BLaER1 treated with 17β-estradiol and CSF1 and Interleukin-3, amounts not matched to agents 10 nM and 100 nM (cell line): ENCODE data around the gene NAV2.

Source experiments
- H3K27ac ChIP-seq, 11 experiments: shearing (Covaris generic); formaldehyde crosslinking; 2 replicates each; pipeline ENCODE4 v1.8.1; 2022
- H3K27me3 ChIP-seq, 11 experiments: shearing (Covaris generic); formaldehyde crosslinking; 2 replicates each; pipeline ENCODE4 v1.8.1; 2022
- H3K36me3 ChIP-seq, 11 experiments: shearing (Covaris generic); formaldehyde crosslinking; 2 replicates each; pipeline ENCODE4 v1.8.1; 2022
- H3K4me1 ChIP-seq, 10 experiments: shearing (Covaris generic); formaldehyde crosslinking; 2 replicates each; pipeline ENCODE4 v1.8.1; 2022
- H3K4me2 ChIP-seq, 11 experiments: shearing (Covaris generic); formaldehyde crosslinking; 2 replicates each; pipeline ENCODE4 v1.8.1; 2022
- H3K4me3 ChIP-seq, 10 experiments: shearing (Covaris generic); formaldehyde crosslinking; 2 replicates each; pipeline ENCODE4 v1.8.1; 2022
- H3K9ac ChIP-seq, 11 experiments: shearing (Covaris generic); formaldehyde crosslinking; 2 replicates each; pipeline ENCODE4 v1.8.1; 2022
- H3K9me3 ChIP-seq, 11 experiments: shearing (Covaris generic); formaldehyde crosslinking; replicated peaks in 1 of 11; 2 replicates each; pipeline ENCODE4 v1.8.1; 2022
- H4K20me1 ChIP-seq, 11 experiments: shearing (Covaris generic); formaldehyde crosslinking; 2 replicates each; pipeline ENCODE4 v1.8.1; 2022
- Cebpa-rat ChIP-seq, 11 experiments: shearing (Covaris generic); IDR thresholded peaks; 2 replicates each; pipeline ENCODE4 v1.8.1; 2022

Gene NAV2

DNA sequence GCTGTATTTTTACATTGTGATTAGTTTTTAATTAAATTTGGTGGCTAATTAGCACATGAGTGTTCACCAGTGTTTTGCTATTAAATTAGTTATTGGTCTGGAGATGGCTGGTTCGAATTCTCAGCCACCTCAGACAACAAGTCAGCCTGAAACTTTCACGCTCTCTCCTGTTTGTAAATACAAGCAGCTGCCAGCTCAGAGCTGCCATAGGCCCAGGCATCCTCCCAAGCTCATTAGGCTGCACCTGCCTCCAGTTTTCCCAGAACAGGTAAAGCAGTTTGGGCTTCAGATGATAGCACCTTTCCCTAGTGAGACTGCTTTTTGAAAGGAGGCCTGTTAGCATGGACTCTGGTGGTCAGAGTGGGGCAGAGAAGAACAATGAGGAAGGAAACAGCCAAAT, 156.8 kb downstream of the NAV2 start:
- no peaks in the 10 kb centered on the region for H3K9me3 ChIP-seq
- no peak overlapping the region for H3K4me3 ChIP-seq
- H3K9ac ChIP-seq: no peak overlapping the region
- no peaks in the 10 kb centered on the region for H3K36me3 ChIP-seq
- H4K20me1 ChIP-seq: no peaks in the 10 kb centered on the region
- no peaks in the 10 kb centered on the region for H3K27me3 ChIP-seq
- no peaks in the 10 kb centered on the region for H3K4me1 ChIP-seq
- no peak overlapping the region for H3K27ac ChIP-seq
- H3K4me2 ChIP-seq: no peak overlapping the region
- TF ChIP-seq Cebpa-rat (IDR thresholded peaks at IDR 0.05): no peak

DNA sequence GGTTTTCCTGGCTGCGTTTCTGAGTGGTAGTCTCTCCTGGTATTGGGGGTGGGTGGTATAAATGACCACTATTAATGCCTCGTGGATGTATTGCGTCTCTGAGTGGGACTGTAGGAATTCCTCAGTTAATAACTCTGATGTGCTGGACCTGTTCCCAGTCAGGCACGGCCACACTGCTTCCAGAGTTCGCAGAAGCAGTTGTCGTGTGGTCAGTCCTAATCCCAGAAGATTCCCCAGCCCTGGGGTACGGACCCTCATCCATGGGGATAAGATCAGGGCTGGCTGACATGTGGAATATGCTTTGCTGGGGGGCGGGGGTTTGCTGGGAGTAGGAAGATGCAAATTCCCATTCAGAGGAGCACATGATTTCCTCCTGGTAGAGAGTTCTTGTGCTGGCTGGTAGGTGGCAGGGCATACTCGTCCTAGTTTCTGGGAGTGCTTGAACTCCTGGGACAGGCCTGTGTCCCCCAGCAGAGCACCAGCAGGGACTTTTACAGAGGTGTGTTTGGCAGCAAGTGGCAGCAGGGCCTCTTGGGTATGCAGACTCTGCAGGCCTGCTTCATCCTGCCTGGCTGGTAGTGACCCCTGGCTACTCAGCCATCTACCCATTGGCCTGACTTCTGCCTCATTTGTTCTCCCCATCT, 157.4 kb downstream of the NAV2 start:
- Histone ChIP-seq H3K9me3 (no peaks in the 10 kb centered on the region), H3K36me3 (no peaks in the 10 kb centered on the region), H3K27me3 (no peaks in the 10 kb centered on the region), H3K4me3 (no peak overlapping the region), H3K27ac (no peak overlapping the region), H3K9ac (no peak overlapping the region), H3K4me1 (no peaks in the 10 kb centered on the region), H4K20me1 (no peaks in the 10 kb centered on the region), H3K4me2 (no peak overlapping the region)
- no peak for TF ChIP-seq Cebpa-rat (IDR thresholded peaks at IDR 0.05)

DNA sequence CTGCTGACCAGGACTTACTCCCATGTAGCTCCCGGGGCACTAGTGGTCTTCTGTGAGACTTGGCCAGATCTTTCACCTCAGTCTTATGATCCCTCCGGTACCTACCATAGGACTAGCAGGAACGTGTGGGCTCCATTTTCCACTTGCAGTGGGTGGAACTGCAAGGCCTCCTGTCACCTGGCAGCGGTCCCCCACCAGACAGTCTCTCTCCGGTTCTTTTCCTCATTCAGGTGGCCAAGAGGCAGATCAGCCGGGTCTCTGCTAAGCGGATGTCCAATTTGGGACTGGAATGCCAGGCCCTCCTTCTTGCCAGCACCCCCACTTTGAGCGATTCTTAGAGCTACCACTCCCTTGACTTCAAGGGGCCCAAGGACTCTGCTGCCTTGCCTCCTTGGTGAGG, 158.9 kb downstream of the NAV2 start:
- Histone ChIP-seq H3K27ac (no peak overlapping the region), H3K4me2 (no peak overlapping the region), H3K4me3 (no peak overlapping the region), H3K27me3 (no peaks in the 10 kb centered on the region), H3K9ac (no peak overlapping the region), H3K36me3 (no peaks in the 10 kb centered on the region), H3K4me1 (no peaks in the 10 kb centered on the region), H3K9me3 (no peaks in the 10 kb centered on the region), H4K20me1 (no peaks in the 10 kb centered on the region)
- TF ChIP-seq Cebpa-rat (IDR thresholded peaks at IDR 0.05): no peak

GRCh38 chr11:19872512-19873145, 160.0 kb downstream of the NAV2 start:
- TF ChIP-seq Cebpa-rat (IDR thresholded peaks at IDR 0.05): no peak
- H3K9me3 ChIP-seq: no peaks in the 10 kb centered on the region
- no peak overlapping the region for H3K9ac ChIP-seq
- H3K27me3 ChIP-seq: no peaks in the 10 kb centered on the region
- H4K20me1 ChIP-seq: no peaks in the 10 kb centered on the region
- H3K27ac ChIP-seq: no peak overlapping the region
- H3K36me3 ChIP-seq: no peaks in the 10 kb centered on the region
- H3K4me2 ChIP-seq: no peak overlapping the region
- no peak overlapping the region for H3K4me3 ChIP-seq
- peaks cover 0 to 1% (median under 1%) of the 10 kb centered on the region in 10 experiments; a peak in 10 of 20 replicates for H3K4me1 ChIP-seq

DNA sequence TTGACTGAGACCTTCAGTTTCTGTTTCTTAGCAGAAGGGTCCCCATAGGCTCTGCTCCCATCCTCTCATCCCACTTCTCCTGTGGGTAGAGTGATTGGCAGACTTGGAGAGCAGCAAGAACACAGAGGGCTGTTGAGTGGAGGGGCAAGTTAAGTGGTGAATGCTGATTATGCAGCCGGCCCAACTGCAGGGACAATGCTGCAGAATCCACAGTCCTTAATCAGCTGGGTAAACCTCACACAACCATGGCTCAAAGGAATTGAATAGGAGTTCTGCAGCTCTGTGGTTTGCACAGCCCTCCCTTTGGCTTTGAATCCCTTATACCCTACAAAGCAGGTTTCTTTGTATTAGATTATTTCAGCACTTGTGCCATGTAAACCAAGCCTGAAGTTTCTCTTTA, 161.1 kb downstream of the NAV2 start:
- no peaks in the 10 kb centered on the region for H3K9me3 ChIP-seq
- no peak overlapping the region for H3K4me2 ChIP-seq
- no peak overlapping the region for H3K27ac ChIP-seq
- no peaks in the 10 kb centered on the region for H4K20me1 ChIP-seq
- no peaks in the 10 kb centered on the region for H3K36me3 ChIP-seq
- H3K27me3 ChIP-seq: no peaks in the 10 kb centered on the region
- TF ChIP-seq Cebpa-rat (IDR thresholded peaks at IDR 0.05): no peak
- no peak overlapping the region for H3K9ac ChIP-seq
- peaks cover 4 to 12% (median 9%) of the 10 kb centered on the region in 10 experiments; a peak in 14 of 20 replicates for H3K4me1 ChIP-seq
- no peak overlapping the region for H3K4me3 ChIP-seq

DNA sequence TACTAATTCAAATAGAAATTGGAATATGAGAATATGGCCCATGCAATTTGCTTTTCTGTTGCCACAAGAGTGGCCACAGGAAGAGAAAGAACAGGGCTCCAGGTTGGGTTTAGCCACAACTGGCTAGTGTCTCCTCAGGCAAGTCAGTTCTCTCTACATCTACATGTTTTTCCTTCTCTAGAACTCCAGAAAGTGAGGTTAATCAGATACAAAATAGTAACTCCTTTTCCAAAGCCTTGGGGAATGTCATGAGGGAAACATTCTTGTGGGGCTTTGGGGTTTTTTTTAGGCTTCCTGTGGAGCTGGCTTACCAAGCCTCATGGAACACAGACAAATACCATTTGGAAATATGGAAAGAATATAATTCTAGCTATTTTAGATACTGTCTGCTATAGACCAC, 161.6 kb downstream of the NAV2 start:
- Histone ChIP-seq H3K27ac (no peak overlapping the region), H3K36me3 (no peaks in the 10 kb centered on the region), H3K4me3 (no peak overlapping the region), H3K4me2 (no peak overlapping the region), H3K9ac (no peak overlapping the region), H3K27me3 (no peaks in the 10 kb centered on the region), H3K9me3 (no peaks in the 10 kb centered on the region), H4K20me1 (no peaks in the 10 kb centered on the region), H3K4me1 (peaks cover 4 to 13% (median 9%) of the 10 kb centered on the region in 10 experiments; a peak in 14 of 20 replicates)
- no peak for TF ChIP-seq Cebpa-rat (IDR thresholded peaks at IDR 0.05)

DNA sequence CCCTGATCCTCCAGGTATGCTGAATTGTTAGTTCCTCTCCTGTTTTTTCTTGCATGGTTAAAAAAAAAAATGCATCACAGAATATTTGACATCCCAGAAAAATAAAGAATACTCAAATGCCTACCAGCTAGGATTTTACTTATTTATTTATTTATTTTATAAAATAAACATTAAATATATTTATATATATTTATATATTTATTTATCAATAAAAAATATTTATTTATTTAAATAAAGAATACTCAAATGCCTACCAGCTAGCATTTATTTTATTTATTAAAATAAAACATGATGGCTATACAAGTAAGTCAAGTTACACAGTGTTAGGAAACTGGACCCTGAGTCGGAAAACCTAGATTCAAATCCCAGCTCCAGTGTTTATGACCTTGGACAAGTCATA, 164.1 kb downstream of the NAV2 start:
- no peak overlapping the region for H3K4me3 ChIP-seq

GRCh38 chr11:19878520-19878919, 165.9 kb downstream of the NAV2 start:
- Histone ChIP-seq H4K20me1 (no peaks in the 10 kb centered on the region), H3K27me3 (no peaks in the 10 kb centered on the region)

More for the DNA sequence above, 164.1 kb downstream of the NAV2 start:
- peaks cover 4 to 13% (median 9%) of the 10 kb centered on the region in 10 experiments; a peak in 14 of 20 replicates for H3K4me1 ChIP-seq
- no peak overlapping the region for H3K9ac ChIP-seq
- H4K20me1 ChIP-seq: no peaks in the 10 kb centered on the region
- no peak overlapping the region for H3K4me2 ChIP-seq
- H3K36me3 ChIP-seq: no peaks in the 10 kb centered on the region
- no peak overlapping the region for H3K27ac ChIP-seq
- no peaks in the 10 kb centered on the region for H3K27me3 ChIP-seq
- TF ChIP-seq Cebpa-rat (IDR thresholded peaks at IDR 0.05): no peak
- no peaks in the 10 kb centered on the region for H3K9me3 ChIP-seq

GRCh38 chr11:19879307-19880087, 166.9 kb downstream of the NAV2 start:
- Histone ChIP-seq H3K4me3 (no peak overlapping the region), H3K36me3 (no peaks in the 10 kb centered on the region), H4K20me1 (no peaks in the 10 kb centered on the region), H3K9ac (no peak overlapping the region), H3K27ac (no peak overlapping the region), H3K4me2 (no peak overlapping the region), H3K27me3 (no peaks in the 10 kb centered on the region), H3K9me3 (no peaks in the 10 kb centered on the region), H3K4me1 (peaks cover 4 to 13% (median 9%) of the 10 kb centered on the region in 10 experiments; a peak in 14 of 20 replicates)
- TF ChIP-seq Cebpa-rat (IDR thresholded peaks at IDR 0.05): no peak

More at GRCh38 chr11:19878520-19878919, 165.9 kb downstream of the NAV2 start:
- Histone ChIP-seq H3K9me3 (no peaks in the 10 kb centered on the region), H3K4me2 (peak overlapping the region in 8 of 11 experiments; percentile 14 to 49 (median 28); a peak in 10 of 22 replicates), H3K27ac (no peak overlapping the region), H3K36me3 (no peaks in the 10 kb centered on the region), H3K4me3 (no peak overlapping the region), H3K9ac (no peak overlapping the region), H3K4me1 (peaks cover 4 to 13% (median 9%) of the 10 kb centered on the region in 10 experiments; a peak in 14 of 20 replicates)
- no peak for TF ChIP-seq Cebpa-rat (IDR thresholded peaks at IDR 0.05)
